CD4-positive, alpha-beta T cell treated with Interleukin-15 for 1 hour (primary cell): ENCODE data around the gene ZBTB11.
"Not testable (repeated sequence)": the region's sequence is repeated elsewhere in the genome, so short reads cannot be mapped to it uniquely, and the experiment has no call there.

ENCODE experiments used
- DNase-seq: peaks from one replicate; pipeline ENCODE4 v3.0.0-alpha.2; 2020

Gene ZBTB11

DNA sequence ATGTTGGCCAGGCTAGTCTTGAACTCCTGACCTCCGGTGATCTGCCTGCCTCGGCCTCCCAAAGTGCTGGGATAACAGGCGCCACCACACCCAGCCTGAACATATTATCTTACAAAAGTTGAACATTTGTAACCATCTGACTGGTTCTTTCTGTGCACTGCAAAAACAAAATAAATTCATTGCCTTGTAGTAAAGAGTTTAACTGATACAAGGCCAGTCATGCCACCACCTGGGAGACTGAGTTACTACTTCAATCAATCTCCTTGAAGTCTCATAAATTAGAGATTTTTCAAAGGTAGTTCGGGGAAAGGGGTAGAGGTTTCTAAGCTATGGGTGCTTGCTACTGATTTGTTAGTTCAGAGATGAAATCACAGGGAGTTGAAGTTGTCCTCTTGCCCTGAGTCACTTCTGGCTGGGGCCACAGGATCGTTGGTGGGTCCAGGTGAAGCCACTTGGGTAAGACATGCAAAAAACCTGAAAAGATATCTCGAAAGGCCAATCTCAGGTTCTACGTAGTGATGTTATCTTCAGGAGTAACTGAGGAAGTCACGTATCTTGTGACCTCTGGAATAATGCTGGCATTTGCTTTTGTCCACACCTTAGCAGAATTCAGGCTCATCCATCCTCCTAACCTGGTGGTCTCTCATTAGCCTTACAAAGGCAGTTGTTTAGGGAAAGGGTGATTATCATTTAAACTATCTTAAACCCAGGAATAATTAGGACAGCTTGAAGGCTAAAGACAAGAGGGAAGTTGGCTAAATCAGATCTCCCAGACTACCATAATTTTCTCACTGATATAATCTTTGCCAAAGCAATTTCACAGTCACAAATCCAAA, 33.7 kb downstream of the ZBTB11 start:
- no peak for DNase-seq

DNA sequence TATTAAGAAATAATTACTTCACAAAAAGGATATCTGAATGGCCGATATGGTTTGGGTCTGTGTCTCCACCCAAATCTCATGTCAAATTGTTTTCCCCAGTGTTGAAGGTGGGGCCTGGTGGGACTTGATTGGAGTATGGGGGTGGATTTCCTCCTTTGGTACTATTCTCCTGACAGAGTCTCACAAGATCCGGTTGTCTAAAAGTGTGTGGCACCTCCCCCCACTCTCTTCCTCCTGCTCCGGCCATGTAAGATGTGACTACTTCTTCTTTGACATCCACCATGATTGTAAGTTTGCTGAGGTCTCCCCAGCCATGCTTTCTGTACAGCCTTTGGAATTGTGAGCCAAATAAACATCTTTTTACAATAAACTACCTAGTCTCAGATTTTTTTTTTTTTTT, 34.5 kb downstream of the ZBTB11 start:
- DNase-seq: no peak

DNA sequence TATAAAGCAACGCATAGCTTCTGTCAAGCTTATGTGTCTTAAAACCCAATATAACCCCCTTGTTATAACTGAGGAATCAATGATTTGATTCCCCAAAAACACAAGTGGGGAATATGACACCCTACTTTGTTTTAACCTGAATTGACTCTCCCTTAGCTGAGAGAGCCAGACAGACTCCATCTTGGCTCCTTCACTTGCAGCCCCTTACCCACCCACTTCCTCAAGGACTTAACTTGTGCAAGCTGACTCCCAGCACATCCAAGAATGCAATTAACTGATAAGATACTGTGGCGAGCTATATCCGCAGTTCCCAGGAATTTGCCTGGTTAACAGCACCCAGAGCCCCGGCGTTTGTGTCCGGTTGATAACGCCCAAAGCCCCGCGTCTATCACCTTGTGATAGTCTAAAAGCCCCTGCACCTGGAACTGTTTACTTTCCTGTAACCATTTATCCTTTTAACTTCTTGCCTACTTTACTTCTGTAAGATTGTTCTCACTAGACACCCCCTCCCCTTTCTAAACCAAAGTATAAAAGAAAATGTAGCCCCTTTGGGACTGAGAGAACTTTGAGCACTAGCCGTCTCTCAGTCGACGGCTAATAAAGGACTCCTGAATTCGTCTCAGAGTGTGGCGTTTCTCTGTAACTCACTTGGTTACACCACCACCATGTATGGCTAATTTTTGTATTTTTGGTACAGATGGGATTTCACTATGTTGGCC, 35.4 kb downstream of the ZBTB11 start:
- DNase-seq: not testable (repeated sequence)

DNA sequence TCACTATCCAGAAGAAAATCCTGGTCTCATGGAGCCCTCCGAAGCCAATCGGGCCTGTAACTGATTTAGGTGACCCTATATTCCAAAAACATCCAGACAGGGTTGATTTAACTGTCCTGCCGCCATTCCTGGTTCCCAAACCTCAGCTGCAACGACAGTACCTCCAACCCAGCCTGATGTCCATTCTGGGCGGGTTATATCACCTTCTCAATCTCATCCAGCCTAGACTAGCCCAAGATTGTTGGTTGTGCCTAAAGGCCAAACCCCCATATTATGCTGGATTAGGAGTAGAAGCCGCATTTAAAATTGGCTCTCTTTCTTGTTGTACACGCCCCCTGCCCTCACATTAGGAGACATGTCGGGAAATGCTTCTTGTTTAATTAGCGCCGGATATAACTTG, 36.7 kb downstream of the ZBTB11 start:
- DNase-seq: no peak

DNA sequence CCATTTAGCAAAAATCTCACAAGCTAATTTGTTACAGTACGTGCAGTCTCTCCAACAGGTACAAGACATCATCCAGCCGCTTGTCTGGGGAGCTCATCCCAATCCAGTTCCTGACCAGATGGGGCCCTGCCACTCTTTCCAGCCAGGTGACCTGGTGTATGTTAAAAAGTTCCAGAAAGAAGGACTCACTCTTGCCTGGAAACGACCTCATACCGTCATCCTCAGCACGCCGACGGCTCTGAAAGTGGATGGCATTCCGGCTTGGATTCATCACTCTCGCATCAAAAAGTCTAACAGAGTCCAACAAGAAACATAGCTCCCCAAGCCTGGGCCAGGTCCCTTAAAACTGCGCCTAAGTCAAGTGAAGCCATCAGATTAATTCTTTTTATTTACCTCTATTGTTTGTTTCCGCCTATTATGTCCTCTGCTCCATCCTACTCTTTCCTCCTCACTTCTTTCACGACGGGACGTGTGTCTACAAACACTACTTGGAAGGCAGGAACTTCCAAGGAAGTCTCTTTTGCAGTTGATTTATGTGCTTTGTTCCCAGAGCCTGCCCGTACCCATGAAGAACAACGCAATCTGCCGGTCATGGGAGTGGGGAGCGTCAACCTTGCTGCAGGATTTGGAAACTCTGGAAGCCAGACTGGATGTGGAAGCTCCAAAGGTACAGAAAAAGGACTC, 37.5 kb downstream of the ZBTB11 start:
- no peak for DNase-seq

DNA sequence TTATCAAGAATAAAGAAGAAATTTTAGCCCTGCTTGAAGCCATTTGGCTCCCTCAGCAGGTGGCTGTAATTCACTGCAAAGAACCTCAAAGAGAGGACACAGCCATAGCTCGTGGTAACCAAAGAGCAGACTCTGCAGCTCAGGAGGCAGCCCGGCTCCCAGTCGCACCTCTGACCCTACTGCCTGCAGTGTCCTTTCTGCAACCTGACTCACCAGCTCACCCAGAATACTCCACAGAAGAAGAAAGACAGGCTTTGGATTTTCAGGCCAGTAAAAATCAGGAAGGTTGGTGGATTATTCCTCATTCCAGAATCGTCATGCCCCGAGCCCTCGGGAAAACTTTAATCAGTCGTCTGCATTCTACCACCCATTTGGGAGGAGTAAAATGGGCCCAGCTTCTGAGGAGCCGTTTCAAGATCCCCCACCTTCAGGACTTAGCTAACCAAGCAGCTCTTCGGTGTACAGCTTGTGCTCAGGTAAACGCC, 38.6 kb downstream of the ZBTB11 start:
- no peak for DNase-seq

DNA sequence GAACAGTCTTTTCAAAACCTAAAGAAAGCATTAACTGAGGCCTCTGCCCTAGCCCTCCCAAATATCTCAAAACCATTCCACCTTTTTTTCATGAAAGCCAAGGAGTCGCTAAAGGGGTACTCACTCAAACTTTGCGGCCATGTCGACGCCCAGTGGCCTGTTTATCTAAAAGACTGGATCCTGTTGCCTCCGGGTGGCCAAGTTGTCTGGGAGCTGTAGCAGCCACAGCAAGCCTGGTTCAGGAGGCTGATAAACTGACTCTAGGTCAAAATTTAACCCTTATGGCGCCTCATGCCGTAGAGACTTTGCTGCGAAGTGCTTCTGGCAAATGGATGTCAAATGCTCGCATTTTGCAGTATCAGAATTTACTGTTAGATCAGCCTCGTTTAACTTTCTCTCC, 39.5 kb downstream of the ZBTB11 start:
- no peak for DNase-seq

DNA sequence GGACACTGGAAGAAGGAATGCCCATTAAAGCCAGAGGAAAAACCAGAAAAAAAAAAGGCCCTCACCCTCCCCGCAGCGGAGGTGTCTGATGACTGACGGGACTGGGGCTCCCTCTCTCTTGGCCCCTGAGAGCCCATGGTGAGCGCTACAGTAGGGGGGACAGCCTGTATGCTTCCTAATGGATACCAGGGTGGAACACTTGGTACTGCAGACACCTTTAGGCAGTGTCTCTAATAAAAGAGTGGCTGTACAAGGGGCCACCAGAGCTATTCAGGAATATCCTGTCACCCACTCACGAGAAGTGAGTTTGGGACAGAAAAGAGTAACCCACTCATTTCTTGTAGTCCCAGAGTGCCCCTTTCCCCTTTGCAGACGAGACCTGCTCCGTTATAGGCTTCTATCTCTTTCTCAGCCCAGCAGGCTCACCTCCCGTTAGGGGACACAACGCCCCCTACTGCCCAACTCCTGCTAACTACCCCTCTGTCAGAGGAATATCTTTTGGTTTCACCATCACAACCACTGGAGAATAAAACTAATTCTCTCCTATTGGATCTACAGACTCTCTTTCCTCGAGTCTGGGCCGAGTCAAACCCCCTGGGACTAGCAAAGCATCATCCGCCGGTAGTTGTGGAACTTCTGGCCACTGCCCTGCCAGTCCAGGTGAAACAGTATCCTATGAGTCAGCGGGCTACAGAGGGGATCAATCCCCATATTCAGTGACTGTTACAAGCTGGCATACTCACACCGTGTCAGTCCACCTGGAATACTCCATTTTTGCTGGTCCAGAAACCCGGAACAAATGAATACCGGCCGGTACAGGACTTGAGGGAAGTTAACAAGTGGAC, 40.8 kb downstream of the ZBTB11 start:
- peak; percentile 58 for DNase-seq

DNA sequence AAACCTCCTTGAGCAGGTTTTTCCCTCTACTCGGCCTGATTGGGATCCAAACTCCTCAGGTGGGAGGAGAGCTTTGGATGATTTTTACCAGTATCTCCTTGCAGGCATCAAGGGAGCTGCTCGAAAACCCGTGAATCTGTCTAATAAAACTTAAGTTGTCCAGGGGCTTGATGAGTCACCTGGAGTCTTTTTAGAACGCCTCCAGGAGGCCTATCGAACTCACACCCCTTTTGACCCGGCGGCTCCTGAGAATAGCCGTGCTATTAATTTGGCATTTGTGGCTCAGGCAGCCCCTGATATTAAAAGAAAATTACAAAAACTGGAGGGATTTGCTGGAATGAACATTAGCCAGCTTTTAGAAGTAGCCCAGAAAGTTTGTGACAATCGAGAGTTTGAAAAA, 41.6 kb downstream of the ZBTB11 start:
- no peak for DNase-seq

DNA sequence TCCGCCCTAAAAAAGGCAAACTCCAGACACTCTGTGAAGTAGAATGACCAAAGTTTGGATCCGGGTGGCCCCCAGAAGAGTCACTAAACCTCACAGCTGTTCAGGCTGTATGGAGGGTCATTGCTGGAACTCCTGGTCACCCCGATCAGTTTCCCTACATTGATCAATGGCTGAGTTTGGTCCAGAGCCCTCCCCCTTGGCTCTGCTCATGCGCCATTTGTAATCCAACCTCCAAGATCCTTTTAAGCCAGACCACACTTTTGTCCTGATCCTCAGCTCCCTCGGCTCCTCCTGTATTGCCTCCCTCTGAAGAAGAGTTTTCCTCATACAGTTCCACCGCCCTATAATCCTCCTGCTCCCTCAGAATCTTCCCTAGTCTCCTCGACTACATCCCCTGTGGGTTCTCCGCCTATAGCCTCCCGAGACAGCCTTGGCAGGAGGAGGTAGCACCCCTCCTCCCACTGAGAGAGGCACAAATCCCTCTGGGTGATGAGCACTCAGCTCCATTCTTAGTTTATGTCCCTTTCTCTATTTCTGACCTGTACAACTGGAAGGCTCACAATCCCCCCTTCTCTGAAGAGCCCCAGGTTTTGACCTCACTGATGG, 42.2 kb downstream of the ZBTB11 start:
- no peak for DNase-seq

DNA sequence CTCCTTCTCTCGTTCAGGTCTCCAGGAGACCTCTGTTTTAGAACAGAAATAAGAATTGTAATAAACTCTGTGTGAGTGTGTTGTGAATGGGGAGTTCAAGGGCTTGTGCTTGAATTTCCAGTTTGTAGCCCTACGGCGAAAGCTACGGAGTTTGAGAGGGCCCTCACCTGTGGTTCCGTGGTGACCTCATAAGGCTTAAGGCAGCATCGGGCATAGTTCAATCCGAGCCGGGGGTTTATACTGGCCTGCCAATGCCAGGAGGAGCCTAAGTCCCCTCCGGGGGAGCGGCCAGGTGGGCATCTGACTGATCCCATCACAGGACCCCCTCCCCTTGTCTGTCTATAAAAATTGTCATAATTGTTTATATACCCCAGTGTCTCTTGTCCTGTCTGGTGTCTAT, 43.7 kb downstream of the ZBTB11 start:
- no peak for DNase-seq

DNA sequence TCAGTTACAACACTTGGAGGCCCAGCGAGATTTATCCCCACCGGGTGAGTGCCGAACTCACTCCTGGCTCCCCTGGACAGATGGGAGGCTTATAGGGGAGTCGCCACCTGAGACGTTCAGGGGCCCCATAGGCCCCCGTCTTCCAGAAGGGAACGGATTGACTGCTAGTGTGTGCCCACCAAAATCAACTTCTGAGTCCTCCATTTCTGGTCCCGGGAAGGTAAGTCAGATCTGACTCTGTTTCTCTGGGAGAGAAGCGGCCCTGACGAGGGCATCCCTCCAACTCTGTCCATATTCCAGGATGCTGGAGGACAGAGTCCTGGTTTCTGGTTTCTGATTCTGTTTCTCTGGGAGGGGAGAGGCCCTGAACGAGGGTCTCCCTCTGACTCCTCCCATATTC, 44.3 kb downstream of the ZBTB11 start:
- no peak for DNase-seq

DNA sequence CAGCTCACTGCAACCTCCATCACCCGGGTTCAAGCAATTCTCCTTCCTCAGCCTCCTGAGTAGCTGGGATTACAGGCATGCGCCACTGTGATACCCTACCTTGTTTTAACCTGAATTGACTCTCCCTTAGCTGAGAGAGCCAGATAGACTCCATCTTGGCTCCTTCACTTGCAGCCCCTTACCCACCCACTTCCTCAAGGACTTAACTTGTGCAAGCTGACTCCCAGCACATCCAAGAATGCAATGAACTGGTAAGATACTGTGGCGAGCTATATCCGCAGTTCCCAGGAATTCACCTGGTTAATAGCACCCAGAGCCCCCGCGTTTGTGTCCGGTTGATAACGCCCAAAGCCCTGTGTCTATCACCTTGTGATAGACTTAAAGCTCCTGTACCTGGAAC, 45.0 kb downstream of the ZBTB11 start:
- not testable (repeated sequence) for DNase-seq

DNA sequence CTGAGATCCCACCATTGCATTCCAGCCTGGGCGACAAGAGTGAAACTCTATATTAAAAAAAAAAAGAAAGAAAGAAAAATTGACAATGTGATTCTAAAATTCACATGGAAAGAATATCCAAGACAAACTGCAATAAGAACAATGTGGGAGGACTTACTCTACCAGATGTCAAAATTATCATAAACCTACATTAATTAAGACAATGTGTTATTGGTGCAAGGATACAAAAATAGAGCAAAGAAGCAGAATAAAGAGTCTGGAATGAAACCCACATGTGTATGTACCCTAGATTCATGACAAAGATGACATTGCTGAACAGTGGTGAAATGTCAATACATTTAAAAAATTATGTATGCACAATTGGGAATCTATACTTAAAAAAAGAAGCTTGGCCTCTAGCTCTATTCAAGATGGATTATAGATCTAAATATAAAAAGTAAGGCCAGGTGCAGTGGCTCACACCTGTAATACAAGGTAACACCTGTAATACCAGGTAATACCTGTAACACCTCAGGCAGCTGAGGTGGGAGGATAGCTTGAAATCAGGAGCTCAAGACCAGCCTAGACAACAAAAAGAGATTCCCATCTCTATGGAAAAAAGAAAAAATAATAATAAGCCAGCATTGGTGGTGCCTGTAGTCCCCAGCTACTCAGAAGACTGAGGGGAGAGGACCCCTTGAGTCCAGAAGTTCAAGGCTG, 45.7 kb downstream of the ZBTB11 start:
- no peak for DNase-seq

DNA sequence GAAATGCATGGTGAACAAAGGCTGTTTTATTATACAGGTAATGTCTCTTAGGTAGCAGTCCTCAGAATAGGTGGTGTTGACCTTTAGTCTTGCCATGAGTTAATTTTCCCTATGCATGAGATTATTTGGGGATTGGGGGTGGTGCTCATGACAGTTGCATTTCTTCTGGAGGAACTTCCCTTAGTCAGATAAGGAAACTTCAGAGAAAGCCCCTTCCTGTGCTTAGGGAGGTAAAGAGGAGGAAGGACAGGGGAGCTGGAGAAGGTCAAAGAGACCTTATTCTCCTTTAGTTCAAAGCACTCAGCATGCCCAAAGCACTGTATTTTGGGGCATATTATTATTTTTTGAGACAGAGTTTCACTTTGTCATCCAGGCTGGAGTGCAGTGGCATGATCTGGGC, 47.7 kb downstream of the ZBTB11 start:
- DNase-seq: no peak

DNA sequence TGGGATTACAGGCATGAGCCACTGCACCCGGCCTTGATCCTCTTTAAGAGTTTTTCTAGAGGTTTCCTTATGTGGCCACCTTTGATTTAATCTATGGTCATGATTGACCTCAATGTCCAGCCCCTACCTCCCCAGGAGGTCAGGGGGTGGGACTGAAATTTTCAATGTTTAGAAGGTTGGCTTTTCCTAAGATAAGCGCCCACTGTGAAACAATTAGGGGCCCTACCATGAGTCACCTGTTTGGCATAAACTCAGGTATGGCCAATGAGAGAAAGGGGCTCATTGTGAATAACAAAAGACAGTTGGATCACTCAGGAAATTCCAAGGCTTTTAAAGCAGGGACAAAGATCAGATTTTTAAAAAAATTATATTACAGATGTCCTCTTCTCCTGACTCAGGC, 51.1 kb downstream of the ZBTB11 start:
- DNase-seq: no peak

DNA sequence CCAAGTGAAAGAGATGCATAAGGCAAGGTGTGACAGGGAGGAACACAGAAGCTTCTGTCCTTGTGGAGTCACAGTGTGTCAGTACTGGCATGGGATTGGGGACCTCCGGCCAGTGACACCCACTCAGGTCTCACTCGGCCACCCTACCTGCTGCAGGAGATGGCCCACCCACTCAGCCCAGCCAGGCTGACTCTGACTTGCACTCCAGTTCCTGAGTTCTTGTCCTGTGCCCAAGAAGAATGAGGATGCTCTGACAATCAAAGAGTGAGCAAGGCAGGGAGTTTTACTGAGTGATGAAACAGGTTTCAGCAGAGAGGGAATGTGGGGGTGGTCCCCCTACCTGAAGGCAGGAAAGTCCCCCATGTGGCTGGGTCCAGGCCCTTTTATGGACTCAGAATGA, 52.1 kb downstream of the ZBTB11 start:
- DNase-seq: no peak

DNA sequence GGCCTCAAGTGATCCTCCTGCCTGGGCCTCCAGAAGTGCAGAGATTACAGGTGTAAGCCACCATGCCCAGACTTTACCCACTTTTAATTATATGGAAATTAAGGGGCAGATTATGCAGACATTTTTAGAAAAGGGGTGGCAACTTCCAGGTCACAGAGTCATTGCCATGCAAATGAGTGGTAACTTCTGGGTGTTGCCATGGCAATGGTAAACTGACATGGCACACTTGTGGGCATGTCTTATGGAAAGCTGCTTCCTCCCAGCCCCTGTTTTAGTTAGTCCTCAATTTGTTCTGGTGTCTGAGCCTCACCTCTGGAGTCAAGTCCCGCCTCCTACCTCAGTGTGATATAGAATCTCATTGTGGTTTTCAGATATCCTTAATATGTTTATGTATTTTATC, 53.3 kb downstream of the ZBTB11 start:
- DNase-seq: no peak

DNA sequence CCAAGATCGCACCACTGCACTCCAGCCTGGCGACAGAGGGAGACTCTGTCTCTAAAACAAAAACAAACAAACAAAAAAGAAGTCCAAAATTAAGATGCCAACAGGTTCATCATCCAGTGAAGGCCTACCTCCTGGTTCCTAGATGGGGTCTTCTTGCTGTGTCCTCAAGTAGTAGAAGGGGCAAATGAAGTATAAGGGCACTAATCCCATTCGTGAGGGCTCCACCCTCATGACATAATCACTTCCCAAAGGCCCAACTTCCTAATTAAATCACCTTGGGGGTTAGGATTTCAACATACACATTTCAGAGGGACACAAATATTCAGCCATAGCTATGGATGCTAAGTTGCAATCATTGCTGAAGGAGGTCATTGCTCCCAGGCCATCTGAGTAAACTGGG, 57.2 kb downstream of the ZBTB11 start:
- DNase-seq: no peak

DNA sequence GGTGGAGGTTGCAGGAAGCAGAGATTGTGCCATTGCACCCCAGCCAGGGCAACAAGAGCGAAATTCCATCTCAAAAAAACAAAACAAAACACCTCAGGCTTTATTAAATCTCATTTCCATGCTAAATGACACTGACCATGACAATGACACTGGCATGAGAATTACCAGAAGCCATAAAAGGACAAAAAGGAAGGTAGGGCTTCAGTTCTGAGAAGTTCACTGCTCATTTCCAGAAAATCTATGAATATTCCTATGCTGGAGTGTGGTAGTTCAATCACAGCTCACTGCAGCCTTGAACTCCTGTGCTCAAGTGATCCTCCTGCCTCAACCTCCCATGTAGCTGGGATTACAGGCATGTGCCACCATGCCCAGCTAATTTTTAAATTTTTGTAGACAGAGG, 58.2 kb downstream of the ZBTB11 start:
- DNase-seq: no peak

DNA sequence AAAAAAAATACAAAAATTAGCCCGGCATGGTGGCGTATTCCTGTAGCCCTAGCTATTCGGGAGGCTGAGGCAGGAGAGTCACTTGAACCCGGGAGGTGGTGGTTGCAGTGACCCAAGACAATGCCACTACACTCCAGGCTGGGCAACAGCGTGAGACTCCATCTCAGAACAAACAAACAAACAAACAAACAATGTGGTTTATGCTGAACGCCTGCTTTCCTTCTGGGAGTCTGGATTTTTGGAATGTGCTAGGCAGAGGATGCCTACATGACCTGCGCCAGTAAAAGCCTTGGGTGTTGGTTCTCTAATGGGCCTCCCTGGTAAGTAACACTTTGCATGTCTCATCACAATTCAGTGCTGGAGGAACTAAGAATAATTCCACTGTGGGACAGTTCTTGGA, 59.5 kb downstream of the ZBTB11 start:
- no peak for DNase-seq

DNA sequence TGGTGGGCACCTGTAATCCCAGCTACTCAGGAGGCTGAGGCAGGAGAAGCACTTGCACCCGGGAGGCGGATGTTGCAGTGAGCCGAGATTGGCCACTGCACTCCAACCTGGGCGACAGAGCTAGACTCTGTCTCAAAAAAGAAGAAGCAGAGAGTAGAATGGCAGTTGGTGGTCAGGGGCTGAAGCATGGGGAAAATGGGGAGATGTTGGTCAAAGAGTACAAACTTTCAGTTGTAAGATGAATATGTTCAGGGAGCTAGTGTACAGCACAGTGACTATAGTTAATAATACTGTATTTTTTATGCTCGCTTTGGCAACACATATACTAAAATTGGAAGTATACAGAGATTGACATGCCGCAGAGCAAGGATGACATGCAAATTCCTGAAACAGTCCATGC, 61.4 kb downstream of the ZBTB11 start:
- DNase-seq: no peak
